Endothelial cell (in vitro differentiated cells): ENCODE results near the gene EPHB4. TPM values are rescaled to one million over a fixed set of nuclear protein-coding genes. Genes with fewer than 3 reads are reported as not detected.
A peak's percentile ranks its signal among the peaks of the same experiment; 100 is the strongest.

Experiments used
- DNase-seq: peaks from one replicate; pipeline ENCODE4 v3.0.0; 2021; ENCODE audit warnings: low spot score
- H3K27ac Mint-ChIP-seq: one replicate; pipeline ENCODE4 v1.8.0; 2021; ENCODE audit warnings: mixed read lengths, inconsistent platforms; ENCODE audit not compliant: unreplicated experiment
- H3K27me3 Mint-ChIP-seq: one replicate; pipeline ENCODE4 v1.8.0; 2021; ENCODE audit warnings: mild to moderate bottlenecking, moderate library complexity, mixed read lengths, inconsistent platforms; ENCODE audit not compliant: unreplicated experiment
- H3K36me3 Mint-ChIP-seq: one replicate; pipeline ENCODE4 v1.8.0; 2021; ENCODE audit warnings: mild to moderate bottlenecking, low read depth, mixed read lengths, inconsistent platforms; ENCODE audit not compliant: unreplicated experiment
- H3K4me1 Mint-ChIP-seq: one replicate; pipeline ENCODE4 v1.8.0; 2021; ENCODE audit warnings: mild to moderate bottlenecking, mixed read lengths, inconsistent platforms; ENCODE audit not compliant: unreplicated experiment
- H3K4me3 Mint-ChIP-seq: one replicate; pipeline ENCODE4 v1.8.0; 2021; ENCODE audit warnings: mild to moderate bottlenecking, mixed read lengths, inconsistent platforms; ENCODE audit not compliant: unreplicated experiment
- H3K9me3 Mint-ChIP-seq: one replicate; pipeline ENCODE4 v1.8.0; 2021; ENCODE audit warnings: mixed read lengths, inconsistent platforms; ENCODE audit not compliant: unreplicated experiment
- CTCF ChIP-seq: fragments of 200-600 bp; sonication (generic); IDR thresholded peaks from one replicate; pipeline ENCODE4 v1.5.0; 2021; ENCODE audit warnings: antibody characterized with exemption; ENCODE audit not compliant: unreplicated experiment
- long read RNA-seq: library from polyadenylated mRNA; unstranded; transcript quantifications from one replicate; pipeline ENCODE4 v2.0.0, GENCODE V29; 2020; ENCODE audit not compliant: unreplicated experiment
- total RNA-seq: library from RNA; stranded (reverse); fragmentation: NEBNext Ultra II Directional; extraction: Animal tissue kit (Norgen Biotek cat#: 25700); gene quantifications from one replicate; pipeline ENCODE4 v1.2.1, GENCODE V29; 2021; ENCODE audit not compliant: unreplicated experiment

EPHB4 gene
- total RNA-seq = 288 TPM
- long read RNA-seq, full-length matches to known transcripts = 2 of 22 reads
- long read RNA-seq, partial matches to known transcripts = 19 of 22 reads
- long read RNA-seq, other reads (novel, unspliced or antisense) = 1 of 22 reads

GRCh38 chr7:100827330-100828226, at the start of gene EPHB4:
TSS of gene EPHB4 (minus strand) at chr7:100827523. CDS start at chr7:100827030, 493 bp downstream.
- H3K27ac Mint-ChIP-seq = peak within 1 kb of the TSS; percentile 99
- peaks cover 31% of the 10 kb centered on the region for H3K36me3 Mint-ChIP-seq
- H3K27me3 Mint-ChIP-seq = peaks cover 19% of the 10 kb centered on the region
- peaks cover 32% of the 10 kb centered on the region for H3K4me1 Mint-ChIP-seq
- TF ChIP-seq CTCF = peak; percentile 14
- peak; percentile 87 for DNase-seq
- H3K9me3 Mint-ChIP-seq = peaks cover 4% of the 10 kb centered on the region
- peak within 1 kb of the TSS; percentile 100 for H3K4me3 Mint-ChIP-seq

GRCh38 chr7:100875356-100875751, 48.0 kb upstream of the EPHB4 start:
- H3K27me3 Mint-ChIP-seq = peaks cover 25% of the 10 kb centered on the region
- DNase-seq = no peak
- peaks cover 43% of the 10 kb centered on the region for H3K36me3 Mint-ChIP-seq
- H3K9me3 Mint-ChIP-seq = no peaks in the 10 kb centered on the region
- no peak for TF ChIP-seq CTCF
- peak overlapping the region; percentile 98 for H3K4me3 Mint-ChIP-seq
- peaks cover 41% of the 10 kb centered on the region for H3K4me1 Mint-ChIP-seq
- peak overlapping the region; percentile 87 for H3K27ac Mint-ChIP-seq

GRCh38 chr7:100874577-100875355, 47.4 kb upstream of the EPHB4 start, which contains the start of gene SRRT:
TSS of gene SRRT (plus strand) at chr7:100875103. CDS start at chr7:100875591, 488 bp downstream.
- H3K9me3 Mint-ChIP-seq = no peaks in the 10 kb centered on the region
- peaks cover 25% of the 10 kb centered on the region for H3K27me3 Mint-ChIP-seq
- peak; percentile 98 for DNase-seq
- peaks cover 38% of the 10 kb centered on the region for H3K4me1 Mint-ChIP-seq
- peak within 1 kb of the TSS; percentile 96 for H3K27ac Mint-ChIP-seq
- peak; percentile 32 for TF ChIP-seq CTCF
- H3K36me3 Mint-ChIP-seq = peaks cover 39% of the 10 kb centered on the region
- H3K4me3 Mint-ChIP-seq = peak within 1 kb of the TSS; percentile 98

- peak overlapping the region; percentile 96 for H3K27ac Mint-ChIP-seq
- peaks cover 36% of the 10 kb centered on the region for H3K36me3 Mint-ChIP-seq
- peak overlapping the region; percentile 98 for H3K4me3 Mint-ChIP-seq
- no peak for DNase-seq
- no peaks in the 10 kb centered on the region for H3K9me3 Mint-ChIP-seq
- peaks cover 35% of the 10 kb centered on the region for H3K4me1 Mint-ChIP-seq
- H3K27me3 Mint-ChIP-seq = peaks cover 25% of the 10 kb centered on the region
- no peak for TF ChIP-seq CTCF
These were observed 46.9 kb upstream of the EPHB4 start for GRCh38 chr7:100874300-100874576.
